ENCODE data around the gene MXD4. TPM values are rescaled to one million over a fixed set of nuclear protein-coding genes. Genes with fewer than 3 reads are reported as not detected.

Gene MXD4
- total RNA-seq, 1 experiment from 2014 or later, result 22.1 TPM

DNA sequence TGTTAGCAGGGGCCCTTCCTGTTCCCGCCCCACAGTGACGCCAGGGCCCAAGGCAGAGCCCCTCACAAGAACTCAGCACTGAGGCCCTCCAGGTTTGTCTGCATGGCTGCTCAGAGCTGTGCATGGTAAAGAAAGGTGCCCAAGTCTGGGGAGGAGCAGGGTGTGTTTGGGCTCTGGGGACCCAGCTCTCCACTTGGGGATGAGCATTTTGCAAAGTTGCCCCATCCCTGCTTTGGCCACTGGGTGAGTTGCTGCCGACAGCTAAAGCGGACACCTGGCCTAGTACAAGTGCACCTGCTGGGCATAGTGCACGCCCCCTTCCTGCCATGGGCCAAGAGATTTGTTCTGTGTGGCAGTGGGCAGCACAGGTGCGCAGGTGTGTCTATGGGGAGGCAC lies 2.0 kb upstream of the MXD4 start:
- no peak for DNase-seq (ENCODE audit: low spot score)

DNA sequence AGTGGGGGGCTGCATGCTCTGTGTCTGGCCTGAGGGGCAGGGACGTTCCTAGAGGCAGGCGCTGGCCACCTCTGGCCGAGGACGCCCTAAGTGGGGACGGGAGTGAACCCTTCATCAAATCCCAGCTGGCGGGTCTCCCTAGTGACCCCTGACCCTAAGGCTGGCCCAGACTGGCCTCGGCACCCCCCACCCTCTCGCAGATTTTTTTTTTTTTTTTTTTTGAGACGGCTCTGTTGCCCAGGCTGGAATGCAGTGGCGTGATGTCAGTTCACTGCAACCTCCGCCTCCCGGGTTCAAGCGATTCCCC lies 988 bp upstream of the MXD4 start:
- no peak for DNase-seq (ENCODE audit: low spot score)

DNA sequence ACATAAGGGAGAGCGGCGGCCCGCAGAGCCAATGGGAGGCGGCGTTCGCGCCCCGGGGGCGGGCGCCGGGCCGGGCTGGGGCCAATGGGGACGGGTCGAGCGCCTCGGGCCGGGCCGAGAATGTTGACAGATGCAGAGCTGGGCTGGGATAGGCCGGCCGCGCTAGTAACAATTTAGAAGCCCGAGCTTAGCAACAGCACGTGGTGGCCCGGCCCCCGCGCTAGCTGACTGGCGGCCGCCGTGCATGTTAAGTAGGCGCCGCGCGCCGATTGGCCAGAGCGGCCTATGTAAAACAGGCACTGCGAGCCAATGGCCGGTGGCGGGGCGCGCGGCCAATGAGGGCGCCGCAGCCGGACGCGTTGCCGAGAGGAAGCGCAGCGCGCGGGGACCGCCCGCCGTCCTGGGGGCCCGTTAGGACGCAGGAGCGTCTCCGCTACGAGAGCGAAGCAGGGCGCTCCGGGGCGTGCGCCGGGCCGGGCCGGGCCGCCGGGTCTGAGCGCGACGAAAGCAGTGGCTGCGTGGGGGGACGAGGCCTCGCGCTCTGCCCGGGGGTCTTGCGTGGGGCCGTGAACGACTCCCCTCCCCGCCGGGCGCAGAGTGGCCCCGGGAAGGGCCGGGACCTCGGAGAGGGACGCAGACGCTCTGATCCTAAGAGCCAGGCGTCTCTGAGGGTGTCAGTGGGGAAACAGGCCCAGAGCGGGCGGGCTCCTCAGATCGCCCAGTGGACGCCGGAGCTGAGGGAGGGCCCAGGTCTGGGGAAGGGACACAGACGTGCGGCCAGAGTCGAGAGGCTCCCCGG lies 435 bp upstream of the MXD4 start:
- peak; percentile 99 for DNase-seq (ENCODE audit: low spot score)

DNA sequence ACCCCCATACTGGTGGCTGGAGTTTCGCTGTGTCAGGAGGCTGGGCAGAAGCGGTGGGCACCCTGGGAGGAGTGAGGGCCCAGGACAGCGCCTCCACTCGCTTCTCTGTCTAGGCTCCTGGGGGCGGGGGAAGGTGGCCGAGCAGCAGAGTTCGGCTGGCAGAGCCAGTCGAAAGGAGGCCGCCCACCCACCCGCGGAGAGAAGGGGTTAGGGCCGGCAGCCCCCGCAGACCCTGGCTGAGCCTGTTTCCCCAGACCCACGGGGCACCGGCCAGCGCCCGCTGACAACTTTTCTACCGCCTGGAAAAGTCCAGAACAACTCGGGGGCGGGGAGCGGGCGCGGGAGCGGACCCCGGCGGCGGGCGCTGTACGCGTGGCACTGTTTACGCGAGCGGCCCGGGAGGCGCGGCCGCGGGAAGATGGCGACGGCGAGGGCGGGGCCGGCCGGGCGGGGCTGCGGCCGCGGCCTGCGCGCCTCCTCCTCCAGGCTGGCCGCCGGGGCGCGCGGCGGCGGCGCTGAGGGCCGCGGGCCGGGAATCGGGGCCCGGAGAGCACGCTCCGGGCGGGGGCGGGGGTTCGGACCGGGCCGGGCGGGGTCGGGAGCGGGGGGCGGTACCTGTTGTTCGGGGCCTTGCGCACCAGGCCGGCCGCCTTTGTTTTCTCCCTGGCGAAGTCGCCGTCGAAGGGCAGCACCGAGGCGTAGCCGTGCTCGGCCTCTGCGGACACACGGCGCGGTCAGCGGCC lies 628 bp downstream of the MXD4 start:
- DNase-seq (ENCODE audit: low spot score), result no peak

DNA sequence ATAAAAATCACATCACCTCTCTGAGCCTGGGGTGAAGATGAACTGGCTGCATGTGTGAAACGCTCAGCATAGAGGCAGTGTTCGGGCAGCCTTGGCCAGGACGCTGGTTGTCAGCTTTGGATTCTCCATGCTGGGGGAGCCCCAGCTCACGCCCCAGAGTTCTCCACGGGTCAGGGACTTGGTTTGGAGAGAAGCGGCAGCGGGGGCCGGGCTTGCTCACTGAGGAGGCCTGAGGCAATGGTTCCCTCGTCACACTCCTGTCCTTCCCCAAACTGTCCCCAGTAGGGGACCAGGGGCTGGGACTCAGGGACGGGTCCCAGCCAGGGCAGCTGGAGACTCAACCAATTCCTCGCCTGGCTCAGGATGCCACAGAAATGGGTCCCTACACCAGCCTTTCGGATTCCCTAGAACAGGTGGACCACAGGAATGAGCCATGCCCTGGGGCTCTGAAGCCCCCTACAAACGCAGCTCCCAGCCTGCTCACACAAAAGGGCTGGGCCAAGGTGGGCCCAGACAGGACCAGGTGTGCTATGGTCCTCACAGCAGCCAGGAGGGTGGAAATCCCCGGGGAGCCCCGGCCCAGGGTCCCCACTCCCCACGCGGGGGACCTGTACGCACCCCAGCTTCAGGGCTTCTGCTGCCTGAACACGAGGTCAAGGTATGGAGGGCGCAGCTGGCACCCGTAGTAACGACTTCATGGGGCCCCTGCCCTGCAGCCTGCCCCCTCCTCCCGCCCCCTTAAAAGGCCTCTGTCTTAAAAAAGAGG lies 1.4 kb downstream of the MXD4 start:
- no peak for DNase-seq (ENCODE audit: low spot score)

DNA sequence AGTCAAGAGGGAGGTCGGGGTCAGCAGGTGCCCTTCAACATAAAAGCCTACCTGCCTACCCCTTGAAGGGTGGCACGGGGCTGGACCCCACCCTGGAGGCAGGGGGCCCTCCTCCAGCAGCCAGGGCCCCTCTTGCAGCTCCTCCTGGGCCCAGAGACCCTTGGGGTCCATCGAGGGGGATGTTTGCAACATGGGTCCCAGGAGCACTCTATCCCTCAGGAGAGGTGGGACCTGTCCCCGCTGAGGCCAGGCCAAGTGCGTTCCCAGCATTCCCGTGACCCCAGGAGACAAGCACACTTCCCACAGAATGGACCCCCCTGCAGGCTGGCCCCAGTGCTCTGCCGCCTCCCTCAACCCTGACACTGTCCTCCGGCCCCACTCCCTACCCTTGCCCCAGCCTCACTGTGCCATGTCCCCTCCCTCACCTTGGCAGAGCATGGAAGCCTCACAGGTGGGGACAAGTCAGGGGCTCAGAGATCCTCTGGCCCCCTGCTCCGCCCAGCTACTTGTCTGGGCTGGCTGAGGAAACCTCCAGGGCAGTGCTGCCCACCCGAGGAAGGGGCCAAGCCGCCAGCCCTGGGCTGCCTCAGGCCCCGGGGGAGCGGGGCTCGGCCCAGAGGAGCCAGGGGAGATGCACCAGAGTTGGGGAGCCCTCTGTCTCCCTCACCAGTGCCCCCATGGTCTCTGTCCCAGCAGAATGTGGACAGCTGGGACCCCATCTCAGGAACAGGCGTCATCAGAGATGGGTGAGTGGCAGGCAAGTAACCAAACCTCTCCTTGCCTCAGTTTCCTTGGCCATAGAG lies 2.2 kb downstream of the MXD4 start:
- DNase-seq (ENCODE audit: low spot score), result no peak

DNA sequence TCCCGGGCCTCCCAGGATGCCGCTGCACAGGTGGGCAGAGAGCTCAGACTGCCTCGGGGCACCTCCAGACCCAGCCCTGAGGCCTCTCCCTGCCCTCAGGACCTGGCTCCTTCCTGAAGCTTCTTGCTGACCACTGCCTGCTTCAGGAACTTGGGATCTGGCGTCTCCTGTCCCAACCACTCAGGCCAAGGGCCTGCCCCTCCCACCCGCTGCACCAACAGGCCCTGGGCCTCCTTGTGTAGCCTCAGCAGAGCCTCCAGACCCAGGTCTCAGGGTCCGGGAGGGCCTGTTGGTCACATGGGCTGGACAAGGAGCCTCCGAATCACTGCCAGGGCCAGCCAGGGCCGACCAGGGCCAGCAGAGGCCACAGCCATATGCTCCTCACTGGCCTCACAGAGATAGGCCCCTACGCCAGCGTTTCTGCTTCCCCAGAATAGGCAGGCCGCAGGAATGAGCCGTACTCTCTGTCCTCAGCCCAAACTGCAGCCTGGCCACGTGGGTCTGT lies 2.8 kb downstream of the MXD4 start:
- no peak for DNase-seq (ENCODE audit: low spot score)

DNA sequence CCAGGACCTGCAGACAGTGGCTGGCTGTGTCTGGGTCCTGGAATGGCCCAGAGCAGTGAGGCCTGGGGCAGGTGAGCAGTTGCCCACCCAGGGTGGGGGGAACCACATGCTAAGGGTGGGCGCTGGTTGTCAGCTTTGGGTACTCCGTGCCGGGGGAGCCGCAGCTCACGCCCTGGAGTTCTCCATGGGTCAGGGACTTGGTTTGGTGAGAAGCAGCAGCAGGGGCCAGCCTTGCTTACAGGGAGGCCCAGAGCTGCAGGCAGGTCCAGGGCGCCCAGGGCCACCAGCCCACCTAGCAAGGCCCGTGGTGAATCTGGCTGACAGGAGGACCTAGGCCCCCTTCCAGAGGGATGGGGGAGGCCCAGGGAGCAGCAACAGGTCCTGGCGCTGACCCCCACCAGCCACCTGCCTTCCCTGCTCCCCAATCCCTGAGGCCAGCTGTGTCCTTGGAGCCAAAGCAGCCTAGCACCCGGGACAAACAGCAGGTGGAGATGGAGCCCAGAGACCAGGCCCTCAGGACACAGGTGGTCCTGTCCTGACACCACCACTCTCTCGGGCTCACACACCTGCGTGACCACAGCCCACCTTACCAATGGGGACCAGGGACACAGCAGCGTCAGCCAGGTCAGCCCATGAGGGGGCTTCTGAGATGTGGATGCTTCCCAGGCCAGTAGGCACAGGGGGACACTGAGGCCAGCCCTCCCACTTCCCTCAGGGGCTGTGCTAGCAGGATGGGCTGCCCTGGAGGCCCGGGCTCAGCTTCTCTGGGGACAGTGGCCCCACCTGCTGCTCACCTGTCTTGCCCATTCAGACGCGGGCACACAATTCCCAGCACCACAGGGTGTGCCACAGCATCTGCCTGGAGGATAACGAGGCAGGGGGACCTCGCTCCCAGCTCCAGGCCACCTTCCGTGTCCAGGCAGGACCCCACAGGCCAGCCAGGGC lies 3.5 kb downstream of the MXD4 start:
- DNase-seq (ENCODE audit: low spot score), result no peak

DNA sequence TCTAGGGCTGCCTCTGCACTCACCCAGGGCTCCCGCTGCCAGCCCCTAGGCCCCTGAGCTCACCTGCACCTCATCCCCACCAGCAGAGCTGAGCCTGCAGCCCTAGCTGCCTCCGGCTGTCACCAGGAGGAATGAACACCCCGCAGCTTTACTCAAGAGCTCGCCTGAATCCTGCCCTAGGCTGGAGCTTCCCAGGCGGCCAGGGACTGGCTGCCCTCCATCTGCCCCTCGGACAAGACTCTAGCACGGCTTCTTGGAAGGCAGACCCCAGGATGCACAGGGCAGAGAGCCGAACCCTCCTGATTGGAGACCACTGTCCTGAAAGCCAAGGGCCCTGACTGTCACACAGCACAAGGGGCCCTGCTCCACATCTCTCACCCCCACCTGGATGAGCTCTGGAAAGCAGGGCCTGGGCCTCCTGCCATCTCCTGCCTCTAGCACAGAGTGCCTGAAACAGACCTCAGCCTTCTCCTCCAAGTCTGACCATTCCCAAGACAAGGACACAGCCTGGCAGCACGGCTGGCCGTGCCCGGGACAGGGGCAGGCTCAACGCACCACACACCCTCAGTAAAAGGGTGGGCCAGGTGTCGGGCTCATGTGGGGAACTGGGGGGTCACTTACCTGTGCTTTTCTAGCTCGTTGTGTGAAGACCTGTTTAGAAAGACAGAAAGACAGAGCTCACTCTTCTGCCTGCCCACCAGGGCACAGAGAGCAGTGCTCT lies 4.4 kb downstream of the MXD4 start:
- no peak for DNase-seq (ENCODE audit: low spot score)

DNA sequence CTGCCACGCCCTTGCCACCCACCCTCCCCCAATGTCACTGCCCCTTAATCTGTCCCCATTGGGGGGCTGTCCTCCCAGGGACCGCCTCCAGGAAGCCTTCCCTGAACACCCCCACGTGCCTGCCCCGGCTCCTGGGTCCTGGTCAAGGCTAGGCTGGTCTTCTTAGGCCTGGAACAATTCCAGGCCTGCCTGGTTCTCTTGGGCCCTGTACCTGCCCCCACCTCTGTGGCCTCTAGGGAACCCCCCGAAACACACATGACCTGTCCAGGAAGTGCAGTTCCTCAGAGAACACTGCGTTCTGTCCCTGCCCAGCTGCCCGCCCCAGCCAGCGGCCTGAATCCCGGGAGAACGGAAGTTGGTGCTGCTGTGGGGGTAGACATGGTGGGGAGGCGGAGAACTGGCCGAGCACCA lies 5.1 kb downstream of the MXD4 start:
- DNase-seq (ENCODE audit: low spot score), result no peak

DNA sequence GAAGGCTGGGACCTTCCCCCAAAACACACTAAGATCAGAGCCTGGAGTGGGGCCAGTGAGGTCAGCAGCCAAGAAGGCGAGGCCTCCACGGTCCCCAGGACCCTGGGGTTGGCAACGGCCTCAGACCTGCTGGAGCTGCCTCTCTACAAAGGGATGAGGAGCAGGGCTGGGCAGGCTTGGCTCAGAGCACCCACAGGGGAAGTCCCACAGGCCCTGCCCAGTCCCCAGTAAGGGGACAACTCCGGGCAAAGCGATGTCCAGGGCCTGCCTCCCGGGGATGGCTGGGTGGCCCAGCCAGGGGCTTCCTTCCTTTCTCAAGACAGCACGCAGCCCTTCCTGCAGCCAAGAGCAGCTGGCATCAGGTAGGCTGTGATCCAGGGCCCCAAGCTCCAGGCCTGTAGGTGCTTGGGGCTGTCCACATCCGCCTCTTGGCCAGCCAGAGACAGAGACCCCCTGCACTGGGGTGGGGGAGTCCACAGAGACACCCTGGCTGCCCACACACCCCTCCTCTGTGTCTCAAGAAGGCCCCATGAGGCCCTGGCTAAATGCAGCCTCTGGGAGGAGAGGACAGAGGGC lies 5.7 kb downstream of the MXD4 start:
- no peak for DNase-seq (ENCODE audit: low spot score)

DNA sequence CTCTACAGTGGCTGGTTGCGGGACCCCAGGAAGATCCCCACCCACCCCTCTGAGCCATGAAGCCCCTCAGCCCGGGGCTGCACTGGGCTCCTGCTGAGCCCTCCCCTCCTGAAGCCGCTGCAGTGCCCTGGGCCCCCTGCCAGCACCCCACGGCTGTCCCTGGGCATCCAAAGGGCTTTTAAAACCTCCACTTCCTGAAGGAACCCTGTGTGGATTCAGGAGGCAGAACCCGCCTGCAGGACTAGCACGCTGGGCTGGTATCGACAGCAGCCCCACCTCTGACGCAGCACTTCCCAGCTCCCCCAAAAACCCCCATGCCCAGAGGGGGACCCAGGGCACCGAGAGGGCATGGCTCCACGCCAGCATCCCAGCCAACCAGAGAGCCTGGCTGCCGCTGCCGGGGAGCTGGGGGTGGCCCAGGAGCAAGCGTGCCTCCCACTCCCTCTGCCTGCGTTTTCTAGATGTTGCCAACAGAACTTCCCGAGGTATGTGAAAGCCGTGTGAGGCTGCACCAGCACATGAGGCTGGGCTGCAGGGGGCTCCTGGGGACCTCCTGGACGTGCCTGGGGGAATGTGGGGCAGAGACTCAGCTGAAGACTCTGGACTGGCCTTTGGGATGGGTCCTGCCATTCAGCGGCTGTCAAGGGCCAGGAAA lies 6.3 kb downstream of the MXD4 start:
- peak; percentile 77 for DNase-seq (ENCODE audit: low spot score)

DNA sequence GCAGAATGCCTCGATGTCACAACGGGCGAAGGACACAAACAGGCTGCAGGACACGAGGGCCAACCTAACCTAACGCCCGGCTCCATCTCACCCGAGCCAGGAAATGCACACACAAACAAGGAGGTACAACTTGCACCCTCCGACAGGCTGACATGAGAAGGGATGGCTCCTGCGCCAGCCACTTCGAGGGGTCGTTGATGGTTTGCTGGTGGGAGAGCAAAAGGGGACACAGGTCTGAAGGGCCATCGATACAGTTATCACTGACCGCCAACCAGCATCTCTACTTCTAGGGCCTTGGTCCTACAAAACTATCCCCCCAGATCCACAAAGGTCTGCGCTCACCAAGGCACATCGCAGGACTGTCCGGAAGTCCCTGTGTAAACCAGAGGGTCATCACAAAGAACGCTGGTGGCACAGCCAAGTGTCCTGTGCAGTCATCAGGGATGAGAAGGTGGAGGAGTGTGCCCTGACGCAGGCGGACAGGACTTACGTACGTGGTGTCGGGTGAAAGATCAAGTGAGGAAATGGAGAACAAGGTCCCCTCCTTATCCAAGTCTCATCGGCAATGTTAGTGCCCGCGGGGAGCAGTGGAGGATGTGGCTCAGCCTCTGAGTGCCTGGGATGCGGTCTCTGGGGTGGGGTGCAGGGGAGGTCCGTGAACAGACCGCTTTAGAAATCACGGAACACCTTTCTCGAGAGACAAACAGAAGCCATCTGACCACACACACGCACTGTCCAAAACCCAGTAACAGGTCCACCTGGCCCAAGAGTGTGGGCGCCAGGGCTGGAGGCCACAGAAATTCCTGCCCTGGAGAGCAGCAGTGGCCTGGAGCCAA lies 7.0 kb downstream of the MXD4 start:
- DNase-seq (ENCODE audit: low spot score), result no peak

DNA sequence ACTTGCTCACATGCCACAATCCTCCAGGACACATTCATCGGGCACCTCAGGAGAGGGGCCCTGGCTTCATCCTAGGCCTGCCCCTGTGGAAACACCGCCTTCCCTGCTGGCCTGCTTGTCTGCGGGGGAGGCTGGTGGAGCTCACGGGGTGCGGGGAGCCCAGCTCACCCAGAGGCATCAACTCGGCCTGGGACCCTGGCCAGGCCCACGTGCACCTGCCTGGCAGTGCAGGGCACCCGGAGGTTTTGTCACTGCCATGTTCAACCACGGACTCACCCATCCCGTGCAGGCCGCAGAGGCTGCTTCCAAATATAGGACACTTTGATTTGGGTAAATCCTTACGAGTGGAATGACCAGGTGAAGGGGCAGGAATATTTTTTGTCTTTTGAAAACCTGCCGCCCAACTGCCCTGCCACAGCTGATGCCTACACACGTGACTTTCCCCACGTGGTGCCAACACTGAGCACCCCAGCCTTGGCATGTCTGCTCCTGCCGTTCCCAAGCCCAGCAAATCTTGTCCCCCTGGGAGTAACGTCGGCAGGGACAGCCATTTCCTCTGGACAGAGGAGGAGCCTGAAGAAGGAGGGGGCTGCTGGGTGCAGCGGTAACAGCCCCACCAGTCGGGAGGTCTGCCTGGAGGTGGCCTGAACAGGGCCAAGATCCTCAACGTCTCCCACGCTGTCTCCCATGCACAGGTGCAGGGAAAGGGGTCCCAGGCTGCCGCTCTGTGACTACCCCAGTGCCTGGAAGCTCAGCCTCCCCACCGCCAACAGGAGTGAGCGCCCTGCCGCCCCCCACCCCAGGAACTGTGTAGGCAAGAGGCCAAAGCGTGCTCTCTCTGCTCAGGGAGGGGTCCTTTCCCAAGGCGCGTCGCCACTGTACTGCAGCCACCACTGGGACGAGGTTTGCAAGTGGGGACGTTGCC lies 8.5 kb downstream of the MXD4 start:
- DNase-seq (ENCODE audit: low spot score), result no peak

DNA sequence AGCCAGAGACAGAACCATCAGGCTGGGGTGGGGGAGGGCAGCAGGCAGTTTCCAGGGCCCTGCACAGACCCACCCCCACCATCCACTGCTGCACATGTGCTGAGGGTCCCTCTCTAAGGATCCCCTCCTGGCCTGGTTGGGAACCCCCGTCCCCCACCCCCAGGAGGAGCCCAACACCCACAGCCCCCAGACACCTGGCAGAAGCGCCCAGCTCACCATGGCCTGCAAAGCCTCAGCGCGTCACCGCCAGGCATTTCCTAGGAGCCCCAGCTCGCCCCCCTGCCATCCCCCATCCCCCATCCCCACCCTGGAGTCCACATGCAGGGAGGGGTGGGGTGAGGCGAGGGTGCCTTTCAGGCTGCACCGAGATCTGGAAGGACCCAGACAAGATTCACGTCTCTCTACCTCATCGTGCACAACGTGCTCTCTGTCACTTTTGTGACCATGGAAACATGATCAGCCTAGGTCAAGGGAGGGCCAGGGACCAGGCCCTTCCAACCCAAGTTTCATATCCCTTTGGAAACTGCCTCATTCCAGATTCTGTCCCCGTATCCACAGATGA lies 9.3 kb downstream of the MXD4 start:
- DNase-seq (ENCODE audit: low spot score), result no peak

DNA sequence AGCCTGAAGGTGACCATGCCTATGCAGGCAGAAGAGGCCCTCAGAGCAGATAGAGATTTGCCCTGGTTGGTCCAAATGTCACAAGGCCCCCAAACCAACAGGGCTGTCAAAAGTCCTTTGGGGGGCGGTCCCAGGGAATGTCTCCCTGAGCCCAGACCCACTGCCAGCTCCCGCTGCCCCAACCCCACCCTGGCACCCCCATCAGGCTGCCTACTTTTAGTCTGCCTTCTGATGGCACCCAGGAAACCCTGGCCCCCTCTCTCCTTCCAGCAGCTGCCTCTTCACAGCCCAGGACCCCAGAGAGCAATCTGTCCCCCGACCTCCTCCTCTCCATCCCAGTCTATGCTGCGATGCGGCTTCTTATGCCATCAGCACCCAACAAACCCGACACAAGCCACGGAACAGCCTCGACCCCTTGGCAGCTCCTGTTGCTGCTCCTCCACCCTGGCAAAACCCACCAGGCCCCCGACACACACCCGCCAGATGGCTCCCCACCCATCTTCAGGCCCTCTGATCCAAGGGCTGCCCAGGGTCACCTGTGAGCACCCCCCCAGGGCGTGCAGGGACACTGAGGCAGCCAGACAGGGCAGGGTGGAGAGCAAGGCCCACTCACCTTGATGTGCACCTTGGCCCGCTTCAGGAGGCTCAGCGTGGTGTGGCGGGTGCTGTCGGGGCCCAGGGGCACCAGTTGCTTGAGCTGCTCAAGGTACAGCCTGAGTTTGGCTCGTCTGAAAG lies 9.9 kb downstream of the MXD4 start:
- DNase-seq (ENCODE audit: low spot score), result no peak

Measured in H4 (cell line).